ENCODE data around the gene PHF21A. TPM values are rescaled to one million over a fixed set of nuclear protein-coding genes. Genes with fewer than 3 reads are reported as not detected.

PHF21A gene
- total RNA-seq, 4 donors from 2014 or later, result 8.9 to 118 (median 34.4) TPM

- H3K4me3 ChIP-seq, result no peak overlapping the region
- H3K9me3 ChIP-seq, result no peaks in the 10 kb centered on the region
- no peak for DNase-seq
- H3K27me3 ChIP-seq, result no peaks in the 10 kb centered on the region
- TF ChIP-seq POLR2A (IDR thresholded peaks at IDR 0.05) (no peak), CTCF (IDR thresholded peaks at IDR 0.05) (no peak)
- peaks cover 0 to 15% (median 3%) of the 10 kb centered on the region in 4 donors for H3K4me1 ChIP-seq
- peaks cover 0 to 72% (median 0%) of the 10 kb centered on the region in 3 donors for H3K36me3 ChIP-seq
- no peak overlapping the region for H3K27ac ChIP-seq
These were observed 207.7 kb downstream of the PHF21A start for GRCh38 chr11:45913514-45913913.

GRCh38 chr11:45910623-45911022, 210.6 kb downstream of the PHF21A start:
- TF ChIP-seq CTCF (IDR thresholded peaks at IDR 0.05) (no peak), POLR2A (IDR thresholded peaks at IDR 0.05) (no peak)
- no peak for DNase-seq
- Histone ChIP-seq H3K9me3 (no peaks in the 10 kb centered on the region), H3K4me1 (peaks cover 0 to 14% (median 0%) of the 10 kb centered on the region in 4 donors), H3K4me3 (no peak overlapping the region), H3K36me3 (peaks cover 0 to 66% (median 0%) of the 10 kb centered on the region in 3 donors), H3K27me3 (no peaks in the 10 kb centered on the region), H3K27ac (no peak overlapping the region)

- no peaks in the 10 kb centered on the region for H3K27me3 ChIP-seq
- no peaks in the 10 kb centered on the region for H3K9me3 ChIP-seq
- H3K27ac ChIP-seq, result no peak overlapping the region
- no peak overlapping the region for H3K4me3 ChIP-seq
- no peak for DNase-seq
- H3K36me3 ChIP-seq, result peaks cover 0 to 58% (median 0%) of the 10 kb centered on the region in 3 donors
- peaks cover 0 to 21% (median 0%) of the 10 kb centered on the region in 4 donors for H3K4me1 ChIP-seq
- TF ChIP-seq POLR2A (IDR thresholded peaks at IDR 0.05) (no peak), CTCF (IDR thresholded peaks at IDR 0.05) (no peak)
These were observed 211.4 kb downstream of the PHF21A start for GRCh38 chr11:45909594-45910475.

- H3K4me3 ChIP-seq, result no peak overlapping the region
- no peak for DNase-seq
- peaks cover 0 to 21% (median 0%) of the 10 kb centered on the region in 4 donors for H3K4me1 ChIP-seq
- TF ChIP-seq CTCF (IDR thresholded peaks at IDR 0.05) (no peak), POLR2A (IDR thresholded peaks at IDR 0.05) (no peak)
- H3K27ac ChIP-seq, result no peak overlapping the region
- no peaks in the 10 kb centered on the region for H3K27me3 ChIP-seq
- no peaks in the 10 kb centered on the region for H3K9me3 ChIP-seq
- peaks cover 0 to 40% (median 0%) of the 10 kb centered on the region in 3 donors for H3K36me3 ChIP-seq
These were observed 213.3 kb downstream of the PHF21A start for GRCh38 chr11:45907911-45908370.

GRCh38 chr11:45906965-45907611, 214.2 kb downstream of the PHF21A start, which contains the start of gene FREY1:
Gene FREY1, minus strand, starts transcription at chr11:45907271. Its CDS starts 26 bp downstream, at chr11:45907245.
- no peak for TF ChIP-seq POLR2A (IDR thresholded peaks at IDR 0.05)
- TF ChIP-seq CTCF (IDR thresholded peaks at IDR 0.05), result no peak
- Histone ChIP-seq H3K27ac (no peak within 1 kb of the TSS), H3K36me3 (peaks cover 0 to 32% (median 0%) of the 10 kb centered on the region in 3 donors), H3K9me3 (no peaks in the 10 kb centered on the region), H3K4me1 (peaks cover 0 to 21% (median 0%) of the 10 kb centered on the region in 4 donors), H3K4me3 (no peak within 1 kb of the TSS), H3K27me3 (no peaks in the 10 kb centered on the region)
- DNase-seq, result no peak
